Esophagus squamous epithelium (tissue), 5 donors: ENCODE results near the gene KLK6. TPM values are rescaled to one million over a fixed set of nuclear protein-coding genes. Genes with fewer than 3 reads are reported as not detected.

Experiments used
- DNase-seq: peaks from one replicate; lab custom pipeline; 2025; lab: John Stamatoyannopoulos, UW
- H3K27ac ChIP-seq, 4 donors: fragments of 200-600 bp; sonication (generic); one replicate each; pipeline ENCODE4 v1.5.1; 2016 to 2019; ENCODE audit warnings: mild to moderate bottlenecking in 1 of 4
- H3K27me3 ChIP-seq, 4 donors: fragments of 200-600 bp; sonication (generic); 1 replicate in 3 of 4; 2 replicates in 1 of 4; pipeline versions ENCODE4 v1.5.1 to v1.6.0; 2017 to 2021; ENCODE audit warnings: antibody characterized with exemption in 1 of 4
- H3K36me3 ChIP-seq, 3 donors: fragments of 200-600 bp; sonication (generic); one replicate each; pipeline ENCODE4 v1.5.1; 2016 to 2019
- H3K4me1 ChIP-seq, 3 donors: fragments of 200-600 bp; sonication (generic); one replicate each; pipeline ENCODE4 v1.5.1; 2017 to 2019
- H3K4me3 ChIP-seq, 4 donors: fragments of 200-600 bp; sonication (generic); 1 replicate in 3 of 4; 2 replicates in 1 of 4; pipeline ENCODE4 v1.5.1; 2016 to 2019; ENCODE audit warnings: mild to moderate bottlenecking in 2 of 4, moderate library complexity in 1 of 4
- H3K9me3 ChIP-seq, 3 donors: fragments of 200-600 bp; sonication (generic); one replicate each; pipeline ENCODE4 v1.5.1; 2016 to 2019
- CTCF ChIP-seq, 6 experiments: fragments of 450-650 bp in 4 of 6; fragments of 200-600 bp in 2 of 6; sonication (generic) in 2 of 6; IDR thresholded peaks; one replicate each; pipeline ENCODE4 v1.5.1; 2016 to 2019; ENCODE audit warnings: antibody characterized with exemption in 6 of 6, mild to moderate bottlenecking in 4 of 6, moderate library complexity in 4 of 6
- POLR2A ChIP-seq, 4 donors: fragments of 450-650 bp; IDR thresholded peaks; one replicate each; pipeline ENCODE4 v1.6.1; 2017; ENCODE audit warnings: antibody characterized with exemption in 4 of 4, mild to moderate bottlenecking in 4 of 4, moderate library complexity in 3 of 4
- WGBS, 2 donors: methylation state at CpG; one replicate each; pipeline ENCODE4 v1.1.5; 2018; 5-methylcytosine and 5-hydroxymethylcytosine counted together
- intact Hi-C: fragments of 100-400 bp; cut with DNase I; formaldehyde crosslinking; loops from one replicate; pipeline ENCODE4 v1.15.0; 2022
- total RNA-seq, 4 donors: library from RNA; depleted of rRNA; stranded (reverse); fragments of >200 nt; gene quantifications; one replicate each; pipeline ENCODE4 v1.1.0, GENCODE V29; 2016
- donor health status: DM: yes; HTN: yes; CAD: no.

KLK6 gene
- total RNA-seq, 4 donors from 2014 or later = 6.1 to 160 (median 102) TPM

DNA sequence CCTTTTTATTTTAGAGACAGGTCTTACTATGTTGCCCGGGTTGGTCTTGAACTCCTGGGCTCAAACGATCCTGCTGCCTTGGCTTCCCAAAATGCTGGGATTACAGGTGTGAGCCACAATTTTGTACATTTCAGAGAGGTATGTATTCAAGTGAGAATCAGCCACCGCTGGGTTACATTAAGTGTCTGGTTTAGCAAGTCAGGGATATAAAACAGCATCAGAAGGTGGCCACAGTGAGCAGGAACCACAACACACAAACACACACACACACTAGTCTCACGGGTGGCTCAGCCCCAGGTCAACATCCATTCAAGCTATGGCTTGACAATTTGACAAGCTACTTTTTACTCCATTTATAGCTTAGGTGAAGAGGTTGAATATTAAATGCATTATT, 36.7 kb downstream of the KLK6 start:
- Histone ChIP-seq H3K27ac (peak overlapping the region; percentile 48 to 89 (median 83)), H3K4me3 (no peak overlapping the region)

DNA sequence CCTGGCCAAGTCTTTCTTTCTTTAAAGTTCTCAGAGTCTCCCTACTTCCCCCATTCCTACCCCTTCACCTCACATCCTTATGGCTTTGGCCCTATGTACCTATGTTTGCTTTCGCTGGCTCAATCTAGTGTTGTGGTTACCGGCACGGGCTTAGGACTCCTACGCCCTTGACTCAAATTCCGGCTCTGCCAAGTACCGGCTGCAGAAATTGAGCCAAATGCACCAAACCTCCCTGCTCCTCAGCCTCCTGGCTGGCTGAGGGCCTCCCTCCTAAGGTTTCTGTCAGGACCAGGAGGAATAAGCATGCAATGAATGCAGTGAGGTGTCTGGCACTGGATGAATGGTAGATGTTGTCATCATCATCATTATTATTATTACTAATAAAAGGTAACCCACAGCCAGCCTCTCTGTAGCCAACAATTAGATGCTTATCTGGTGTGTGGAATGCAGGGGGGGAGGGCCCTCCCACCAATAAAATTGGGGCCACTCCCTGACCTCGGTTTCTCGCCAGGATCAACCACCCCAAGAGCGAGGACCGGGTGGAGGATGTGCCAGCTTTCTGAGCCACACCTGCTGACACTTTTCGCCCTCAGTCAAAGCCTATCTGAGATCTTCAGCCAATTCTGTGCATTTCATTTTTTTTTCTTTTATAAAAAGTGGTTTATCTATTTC, 37.2 kb downstream of the KLK6 start:
- Histone ChIP-seq H3K27me3 (peaks cover 0 to 46% (median 0%) of the 10 kb centered on the region in 4 donors), H3K9me3 (no peaks in the 10 kb centered on the region), H3K27ac (peak overlapping the region; percentile 48 to 89 (median 83)), H3K4me1 (peaks cover 0 to 65% (median 3%) of the 10 kb centered on the region in 3 donors), H3K4me3 (no peak overlapping the region), H3K36me3 (no peaks in the 10 kb centered on the region)
- 37 to 45% methylated on average over 9 to 11 of the region's 11 CpGs for WGBS, 2 donors
- no peak for DNase-seq
- intact Hi-C loops = loop anchor here (5.0 kb wide), 1 partner anchor 85 kb away; the partner anchor contains the start of gene KLK10
- TF ChIP-seq POLR2A (IDR thresholded peaks at IDR 0.05) (no peak), CTCF (IDR thresholded peaks at IDR 0.05) (no peak)

More for the DNA sequence above, 36.7 kb downstream of the KLK6 start:
- no peak for TF ChIP-seq CTCF (IDR thresholded peaks at IDR 0.05)
- no peak for TF ChIP-seq POLR2A (IDR thresholded peaks at IDR 0.05)
- WGBS, 2 donors = 32 to 33% methylated on average over 4 of the region's 4 CpGs
- Histone ChIP-seq H3K27me3 (peaks cover 0 to 41% (median 0%) of the 10 kb centered on the region in 4 donors), H3K36me3 (no peaks in the 10 kb centered on the region), H3K4me1 (peaks cover 0 to 65% (median 3%) of the 10 kb centered on the region in 3 donors), H3K9me3 (no peaks in the 10 kb centered on the region)
- no peak for DNase-seq
- intact Hi-C loops = loop anchor here (5.0 kb wide), 1 partner anchor 85 kb away; the partner anchor contains the start of gene KLK10

DNA sequence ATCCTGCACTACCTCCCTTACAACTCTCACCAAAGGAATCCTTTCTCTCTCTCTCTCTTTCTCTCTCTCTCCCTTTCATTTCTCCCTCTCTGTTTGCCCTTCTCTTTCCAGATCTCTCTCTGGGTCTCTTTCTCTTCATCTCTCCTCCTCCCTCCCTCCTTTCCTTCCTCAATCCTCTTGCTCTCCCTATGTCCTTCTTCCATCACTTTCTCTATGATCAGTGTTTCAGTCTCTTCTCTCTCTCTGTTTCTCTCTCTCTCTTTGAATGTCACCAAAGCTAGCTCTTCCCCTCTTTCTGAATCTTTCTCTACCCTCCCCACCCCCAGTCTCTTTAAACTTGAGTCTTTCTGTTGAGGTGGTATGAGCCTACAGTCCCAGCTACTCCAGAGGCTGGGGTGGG, 38.4 kb downstream of the KLK6 start:
- DNase-seq = no peak
- Histone ChIP-seq H3K27me3 (peaks cover 0 to 49% (median 0%) of the 10 kb centered on the region in 4 donors), H3K4me1 (peaks cover 0 to 64% (median 3%) of the 10 kb centered on the region in 3 donors), H3K27ac (peak overlapping the region in 3 of 4 donors; percentile 79 to 89 (median 87)), H3K4me3 (no peak overlapping the region), H3K36me3 (no peaks in the 10 kb centered on the region), H3K9me3 (no peaks in the 10 kb centered on the region)
- intact Hi-C loops = loop anchor here (5.0 kb wide), 1 partner anchor 86 kb away; the partner anchor contains the start of gene KLK10
- no peak for TF ChIP-seq CTCF (IDR thresholded peaks at IDR 0.05)
- no peak for TF ChIP-seq POLR2A (IDR thresholded peaks at IDR 0.05)

DNA sequence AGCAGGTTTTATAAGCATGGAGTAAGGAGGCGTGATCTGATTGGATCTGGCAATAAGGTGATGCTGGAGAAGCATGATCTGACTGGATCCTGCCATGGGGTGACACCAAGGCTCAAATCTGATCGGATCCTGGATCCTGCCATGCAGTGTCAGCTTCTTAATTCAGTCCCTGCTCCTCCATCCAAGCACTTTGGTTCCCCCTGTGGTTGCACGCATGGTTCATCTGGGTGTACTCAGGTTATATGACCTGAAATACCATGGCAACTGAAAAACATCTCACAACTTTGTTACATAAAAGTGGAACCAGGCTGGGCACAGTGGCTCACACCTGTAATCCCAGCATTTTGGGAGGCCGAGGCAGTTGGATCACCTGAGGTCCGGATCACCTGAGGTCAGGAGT, 40.6 kb downstream of the KLK6 start:
- Histone ChIP-seq H3K27ac (no peak overlapping the region), H3K4me1 (peaks cover 0 to 42% (median 3%) of the 10 kb centered on the region in 3 donors), H3K4me3 (no peak overlapping the region), H3K9me3 (no peaks in the 10 kb centered on the region), H3K36me3 (no peaks in the 10 kb centered on the region), H3K27me3 (peaks cover 0 to 49% (median 0%) of the 10 kb centered on the region in 4 donors)
- WGBS, 2 donors = 67 to 80% methylated on average over 2 to 4 of the region's 5 CpGs
- intact Hi-C loops = loop anchor here (5.0 kb wide), 1 partner anchor 168 kb away; no protein-coding TSS in a partner anchor
- DNase-seq = no peak
- TF ChIP-seq CTCF (IDR thresholded peaks at IDR 0.05) (no peak), POLR2A (IDR thresholded peaks at IDR 0.05) (no peak)

DNA sequence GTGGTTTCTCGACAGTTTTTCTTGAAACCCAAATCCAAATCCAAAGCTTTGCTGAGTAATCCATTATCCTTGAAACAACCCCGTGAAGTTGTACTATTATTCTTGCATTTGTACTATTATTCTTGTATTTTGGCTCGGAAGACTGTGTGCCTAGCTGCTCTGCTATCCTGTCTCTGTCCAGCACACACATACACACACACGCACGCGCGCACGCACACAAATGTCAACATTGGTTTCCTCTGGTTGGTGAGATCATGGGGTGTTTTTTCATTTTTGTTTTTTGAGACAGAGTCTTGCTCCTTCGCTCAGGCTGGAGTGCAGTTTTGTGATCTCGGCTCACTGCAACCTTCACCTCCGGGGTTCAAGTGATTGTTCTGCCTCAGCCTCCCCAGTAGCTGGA, 43.2 kb downstream of the KLK6 start:
- WGBS, 2 donors = 59 to 64% methylated on average over 11 of the region's 11 CpGs
- H3K9me3 ChIP-seq = no peaks in the 10 kb centered on the region

More for the DNA sequence above, 43.2 kb downstream of the KLK6 start:
- Histone ChIP-seq H3K27ac (no peak overlapping the region), H3K36me3 (no peaks in the 10 kb centered on the region), H3K27me3 (peaks cover 0 to 41% (median 0%) of the 10 kb centered on the region in 4 donors), H3K4me3 (no peak overlapping the region), H3K4me1 (peaks cover 0 to 21% (median 9%) of the 10 kb centered on the region in 3 donors)
- TF ChIP-seq POLR2A (IDR thresholded peaks at IDR 0.05) (no peak), CTCF (IDR thresholded peaks at IDR 0.05) (no peak)
- intact Hi-C loops = loop anchor here (5.0 kb wide), 1 partner anchor 171 kb away; no protein-coding TSS in a partner anchor
- DNase-seq = no peak
